Ecto neural progenitor cell (in vitro differentiated cells): ENCODE measurements around the gene AQP7.
A peak's percentile ranks its signal among the peaks of the same experiment; 100 is the strongest.
"Not testable (repeated sequence)": the region's sequence is repeated elsewhere in the genome, so short reads cannot be mapped to it uniquely, and the experiment has no call there.

Source experiments
- DNase-seq: peaks from one replicate; pipeline ENCODE4 v3.0.0-alpha.2; 2018; ENCODE audit warnings: low spot score

AQP7 gene

DNA sequence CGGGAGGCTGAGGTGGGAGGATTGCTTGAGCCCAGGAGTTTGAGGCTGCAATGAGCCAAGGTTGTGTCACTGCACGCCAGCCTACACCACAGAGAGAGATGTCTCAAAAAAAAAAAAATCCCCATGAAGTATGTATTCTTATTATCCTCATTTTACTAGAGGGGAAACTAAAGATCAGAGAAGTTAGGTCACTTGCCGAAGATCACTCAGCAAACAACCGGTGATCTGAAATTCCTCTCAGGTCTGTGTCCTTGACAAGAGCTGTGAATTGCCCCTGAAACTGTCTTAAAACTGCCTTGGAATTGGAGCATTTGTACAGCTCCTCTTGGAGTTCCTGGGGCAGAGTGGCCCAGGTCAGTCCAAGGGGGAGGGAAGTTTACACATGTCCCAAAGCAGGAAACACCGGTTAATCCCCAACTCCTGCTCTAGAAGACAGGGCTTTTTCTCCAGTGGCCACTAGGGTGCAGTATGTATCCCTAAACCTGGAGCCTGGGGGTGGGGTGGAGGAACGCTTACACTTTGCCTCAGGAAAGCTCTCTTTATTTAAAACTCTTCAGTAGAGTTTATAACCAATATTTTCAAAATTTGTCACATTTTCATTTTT is 27.6 kb downstream of the AQP7 start:
- DNase-seq: peak; percentile 78

DNA sequence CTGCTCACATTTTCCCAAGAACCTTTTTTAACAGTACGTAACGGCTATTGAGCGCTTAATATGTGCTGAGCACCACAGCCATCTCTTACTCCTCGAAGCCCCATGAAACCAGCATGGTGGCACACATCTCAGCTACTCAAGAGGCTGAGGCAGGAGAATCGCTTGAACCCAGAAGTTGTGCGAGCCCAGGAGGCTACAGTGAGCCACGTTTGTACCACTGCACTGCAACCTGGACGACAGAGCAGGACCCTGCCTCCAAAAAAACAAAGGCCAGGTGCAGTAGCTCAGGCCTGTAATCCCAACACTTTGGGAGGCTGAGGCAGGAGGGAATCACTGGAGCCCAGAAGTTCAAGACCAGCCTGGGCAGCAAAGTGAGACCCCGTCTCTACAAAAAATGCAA is 28.2 kb downstream of the AQP7 start:
- no peak for DNase-seq

DNA sequence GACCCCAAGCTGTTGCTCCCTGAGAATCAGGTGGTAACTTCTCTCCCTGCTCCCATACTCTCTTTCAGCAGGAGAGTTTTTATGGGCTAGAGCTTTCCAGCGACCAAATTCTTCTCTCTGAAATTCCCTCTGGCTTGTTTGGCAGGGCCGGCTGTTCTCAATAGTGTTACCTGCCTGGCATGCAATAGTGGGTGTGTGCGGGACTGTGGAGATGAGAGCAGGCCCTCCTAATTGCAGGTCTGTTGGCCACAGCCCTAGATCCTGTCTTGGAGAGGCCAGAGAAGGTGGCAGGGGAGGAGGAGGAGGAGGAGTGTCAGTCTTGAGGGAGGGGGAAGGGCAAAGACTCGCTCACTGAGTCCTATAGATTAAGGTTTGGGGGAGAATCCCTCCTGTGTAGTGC is 29.5 kb downstream of the AQP7 start:
- DNase-seq: no peak

DNA sequence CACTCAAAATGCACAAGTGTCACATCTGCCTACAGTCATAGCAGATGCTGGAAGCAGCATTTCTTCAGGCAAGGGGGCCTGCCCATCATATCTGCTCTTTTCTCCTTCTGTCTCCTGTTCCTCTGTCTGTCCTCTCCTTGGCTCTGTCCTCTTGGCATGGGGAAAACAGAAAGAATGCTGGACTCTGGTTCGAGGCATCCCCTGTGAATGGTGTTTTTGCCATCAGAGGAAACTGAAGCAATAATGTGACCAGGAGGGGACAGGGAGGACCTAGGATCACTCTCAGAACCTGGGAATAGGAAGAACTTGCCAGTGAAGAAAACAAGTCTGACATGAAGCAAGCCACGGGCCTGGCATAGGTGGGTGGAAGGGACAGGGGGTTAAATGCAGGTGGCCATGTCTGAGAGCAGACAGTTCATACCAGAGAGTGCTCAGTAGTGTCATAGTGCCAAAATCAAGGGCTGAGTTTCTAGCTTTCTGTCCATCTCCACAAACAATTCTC is 35.3 kb downstream of the AQP7 start:
- DNase-seq: no peak

DNA sequence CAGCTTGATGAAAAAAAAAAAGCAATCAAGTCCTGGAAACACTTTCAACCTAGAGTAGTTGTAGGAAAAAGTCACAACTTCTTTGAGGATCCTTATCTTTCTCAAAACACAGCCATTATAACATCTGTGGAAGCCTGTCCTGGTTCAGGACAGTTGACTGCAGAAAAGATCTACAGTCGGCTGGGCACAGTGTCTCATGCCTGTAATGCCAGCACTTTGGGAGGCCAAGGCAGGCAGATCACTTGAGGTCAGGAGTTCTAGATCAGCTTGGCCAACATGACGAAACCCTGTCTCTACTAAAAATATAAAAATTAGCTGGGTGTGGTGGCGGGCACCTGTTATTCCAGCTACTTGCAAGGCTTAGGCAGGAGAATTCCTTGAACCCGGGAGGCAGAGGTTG is 37.6 kb downstream of the AQP7 start:
- not testable (repeated sequence) for DNase-seq

DNA sequence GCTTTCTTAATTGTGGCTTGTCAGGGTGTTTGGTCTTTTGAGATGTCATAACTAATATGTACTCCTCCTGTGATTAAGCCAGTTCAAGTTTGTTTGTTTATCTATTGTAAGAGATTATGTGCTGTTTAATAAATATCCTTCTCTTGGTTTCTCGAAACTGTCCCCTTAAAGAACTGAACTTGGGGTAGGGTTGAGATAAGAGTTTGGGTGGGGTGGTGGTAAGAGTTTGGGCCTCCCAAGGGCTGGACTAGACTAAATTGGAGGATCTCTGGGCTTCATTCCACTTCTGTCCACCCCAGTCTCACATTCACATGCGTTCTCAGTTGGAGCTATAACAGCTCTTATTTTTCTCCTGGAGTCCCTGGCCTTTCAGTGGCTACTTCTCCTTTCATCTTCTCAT is 38.2 kb downstream of the AQP7 start:
- DNase-seq: no peak

DNA sequence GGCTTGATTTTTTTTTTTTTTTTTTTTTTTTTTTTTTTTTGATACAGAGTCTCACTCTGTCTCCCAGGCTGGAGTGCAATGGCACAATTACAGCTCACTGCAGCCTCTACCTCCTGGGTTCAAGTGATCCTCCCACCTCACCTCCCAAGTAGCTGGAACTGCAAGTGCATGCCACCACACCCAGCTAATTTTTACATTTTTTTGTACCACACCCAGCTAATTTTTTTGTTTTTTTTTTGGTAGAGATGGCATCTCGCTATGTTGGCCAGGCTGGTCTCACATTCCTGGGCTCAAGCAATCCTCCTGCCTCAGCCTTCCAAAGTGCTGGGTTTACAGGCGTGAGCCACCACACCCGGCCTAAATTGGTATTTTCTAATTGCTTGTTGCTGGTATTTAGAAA is 43.7 kb downstream of the AQP7 start:
- not testable (repeated sequence) for DNase-seq

DNA sequence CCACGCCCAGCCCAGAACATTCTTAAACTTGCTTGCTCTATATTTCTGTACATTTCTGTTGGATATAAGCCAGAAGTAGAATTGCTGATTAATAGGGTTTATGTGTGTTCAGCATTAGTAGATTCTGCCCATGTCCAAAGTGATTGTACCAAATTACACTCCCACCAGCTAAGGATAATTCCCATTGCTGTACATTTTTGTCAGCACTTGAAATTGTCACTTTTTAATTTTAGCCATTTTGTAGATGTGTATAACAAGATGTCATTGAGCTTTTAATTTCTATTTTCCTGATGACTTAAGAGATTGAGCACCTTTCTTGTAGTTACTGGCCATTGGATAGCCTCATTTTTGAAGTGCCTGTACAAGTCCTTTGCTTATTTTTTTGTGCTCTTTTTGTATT is 46.4 kb downstream of the AQP7 start:
- no peak for DNase-seq

DNA sequence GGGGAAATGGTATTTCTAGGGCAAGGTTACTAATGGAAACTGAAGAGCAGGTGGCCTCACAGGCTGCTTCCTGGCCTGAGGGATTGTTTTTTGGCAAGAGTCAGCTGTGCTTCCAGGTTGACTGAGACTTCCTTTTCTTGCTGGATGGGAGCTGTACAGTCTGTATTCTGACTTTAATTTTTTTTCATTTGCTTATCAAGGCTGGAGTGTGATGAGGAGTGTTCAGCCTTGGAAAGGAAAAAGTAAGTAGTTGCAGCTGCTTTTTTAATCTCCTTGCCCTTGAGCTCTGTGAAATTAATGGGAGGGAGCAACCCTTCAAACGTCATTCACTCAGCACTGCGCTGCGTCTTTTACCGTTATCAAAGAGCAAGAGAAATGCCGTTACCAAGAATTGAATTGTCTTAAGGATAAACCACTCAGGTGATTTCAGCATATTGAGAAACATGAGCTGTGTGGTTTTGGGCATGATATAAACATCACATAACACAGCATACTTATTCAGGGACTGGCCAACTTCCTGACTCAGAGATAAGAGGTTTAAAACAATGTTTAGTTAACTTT is 47.6 kb downstream of the AQP7 start:
- DNase-seq: no peak

DNA sequence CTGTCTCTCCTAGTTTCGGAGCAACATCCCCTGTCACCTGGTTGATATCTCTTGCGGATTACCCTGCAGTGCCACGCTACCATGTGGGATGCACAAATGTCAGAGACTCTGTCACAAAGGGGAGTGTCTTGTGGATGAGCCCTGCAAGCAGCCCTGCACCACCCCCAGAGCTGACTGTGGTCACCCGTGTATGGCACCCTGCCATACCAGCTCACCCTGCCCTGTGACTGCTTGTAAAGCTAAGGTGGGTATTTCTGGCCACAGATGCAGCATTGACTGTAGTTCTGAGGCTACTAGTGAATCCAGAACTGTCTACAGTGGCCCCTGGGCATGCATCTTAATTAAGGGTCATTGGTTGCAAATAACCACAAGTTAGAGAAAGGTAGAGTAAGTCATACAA is 50.8 kb downstream of the AQP7 start:
- no peak for DNase-seq

DNA sequence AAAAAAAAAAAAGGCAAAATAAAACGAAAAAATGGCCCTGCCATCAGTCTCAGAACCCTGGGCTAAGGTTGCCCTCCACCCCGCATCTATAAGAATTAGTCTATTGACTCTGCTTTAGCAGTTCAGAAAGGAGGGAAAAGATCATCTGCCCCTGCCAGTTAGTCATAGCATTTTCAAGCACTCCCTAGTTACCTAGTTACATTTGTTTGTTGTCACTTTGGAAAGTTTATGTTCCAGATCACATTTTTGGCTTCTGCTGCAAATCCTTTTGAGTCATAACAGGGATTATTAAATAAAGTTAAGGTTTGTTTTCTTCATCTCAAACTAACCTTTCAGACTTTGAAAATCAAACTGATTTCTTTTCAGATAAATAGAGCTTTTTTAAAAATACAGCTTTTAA is 52.1 kb downstream of the AQP7 start:
- DNase-seq: no peak

DNA sequence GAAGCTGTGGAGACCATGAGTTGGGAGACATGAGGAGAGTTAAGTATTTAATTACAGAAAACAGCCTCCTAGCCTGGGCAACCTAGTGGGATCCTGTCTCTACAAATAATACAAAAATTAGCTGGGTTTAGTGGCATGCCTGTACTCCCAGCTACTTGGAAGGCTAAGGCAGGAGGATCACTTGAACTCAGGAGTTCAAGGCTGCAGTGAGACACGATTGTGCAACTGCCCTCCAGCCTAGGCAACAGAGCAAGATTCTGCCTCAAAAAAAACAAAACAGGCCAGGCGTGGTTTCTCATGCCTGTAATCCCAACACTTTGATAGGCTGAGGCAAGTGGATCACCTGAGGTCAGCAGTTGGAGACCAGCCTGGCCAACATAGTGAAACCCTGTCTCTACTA is 52.6 kb downstream of the AQP7 start:
- no peak for DNase-seq

DNA sequence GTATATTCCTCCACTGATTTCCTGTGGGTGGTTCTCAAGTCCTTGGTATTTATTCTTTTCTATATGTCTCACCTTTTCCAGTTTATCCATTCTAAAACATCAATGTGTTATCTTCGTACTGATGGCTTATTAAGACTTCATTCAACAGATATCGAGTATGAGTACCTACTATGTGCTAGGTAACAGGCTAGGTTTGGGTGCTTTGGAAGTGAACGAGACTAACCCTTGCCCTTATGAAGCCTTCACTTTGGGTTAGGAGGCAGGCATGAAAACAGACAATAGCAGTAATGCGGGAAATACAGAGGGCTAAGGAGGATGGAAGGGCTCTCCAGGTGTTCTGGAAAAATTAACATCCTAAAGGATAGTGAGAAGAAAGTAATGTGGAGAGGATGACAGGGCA is 53.4 kb downstream of the AQP7 start:
- no peak for DNase-seq

DNA sequence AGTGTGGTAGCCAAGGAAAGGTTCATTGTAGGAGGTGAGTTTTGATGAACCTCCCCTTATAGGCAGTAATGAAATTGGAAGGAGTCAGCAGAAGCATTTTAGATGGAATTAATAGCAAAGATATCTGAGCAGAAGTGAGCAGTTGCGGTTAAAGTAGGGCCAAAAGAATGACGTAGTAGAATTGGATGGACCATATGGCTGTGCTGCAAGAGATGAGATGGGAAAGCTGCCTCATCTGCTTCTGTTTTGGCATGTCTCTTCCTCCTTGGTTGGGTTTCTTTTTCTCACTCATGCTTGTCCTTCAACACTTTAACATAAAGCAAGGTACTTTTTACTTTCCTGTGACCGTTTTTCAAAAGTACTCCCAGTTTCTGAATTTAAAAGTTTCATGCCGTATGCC is 55.8 kb downstream of the AQP7 start:
- no peak for DNase-seq

DNA sequence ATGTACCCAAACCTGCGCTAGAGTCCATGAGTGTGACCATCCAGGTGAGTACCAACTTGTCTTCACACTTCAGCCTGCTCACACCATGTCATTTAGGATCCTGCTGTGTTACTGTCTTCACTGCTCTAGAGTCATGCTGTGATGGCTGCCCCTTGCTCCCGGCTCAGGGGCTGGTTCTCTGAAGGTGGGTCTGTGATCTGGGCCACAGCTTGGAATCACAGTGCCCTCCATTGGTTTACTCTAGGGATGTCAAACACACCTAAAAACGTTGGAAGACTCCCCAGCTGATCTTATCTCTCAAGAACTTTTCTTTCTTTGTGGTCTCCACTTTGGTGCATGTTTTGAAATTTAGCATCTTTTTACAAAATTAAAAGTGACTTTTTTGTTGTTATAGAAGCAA is 58.2 kb downstream of the AQP7 start:
- no peak for DNase-seq

DNA sequence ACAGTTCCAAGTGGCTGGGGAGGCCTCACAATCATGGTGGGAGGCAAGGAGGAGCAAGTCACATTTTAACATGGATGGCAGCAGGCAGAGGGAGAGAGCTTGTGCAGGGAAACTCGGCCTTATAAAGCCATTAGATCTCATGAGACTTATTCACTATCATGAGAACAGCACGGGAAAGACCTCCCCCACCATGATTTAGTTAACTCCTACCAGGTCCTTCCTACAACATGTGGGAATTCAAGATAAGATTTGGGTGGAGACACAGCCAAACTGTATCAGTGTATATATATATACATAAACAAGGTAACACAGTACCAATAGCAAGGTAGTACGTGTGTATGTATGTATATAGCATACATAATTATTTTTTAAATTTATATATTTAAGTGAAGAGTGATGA is 61.2 kb downstream of the AQP7 start:
- no peak for DNase-seq

DNA sequence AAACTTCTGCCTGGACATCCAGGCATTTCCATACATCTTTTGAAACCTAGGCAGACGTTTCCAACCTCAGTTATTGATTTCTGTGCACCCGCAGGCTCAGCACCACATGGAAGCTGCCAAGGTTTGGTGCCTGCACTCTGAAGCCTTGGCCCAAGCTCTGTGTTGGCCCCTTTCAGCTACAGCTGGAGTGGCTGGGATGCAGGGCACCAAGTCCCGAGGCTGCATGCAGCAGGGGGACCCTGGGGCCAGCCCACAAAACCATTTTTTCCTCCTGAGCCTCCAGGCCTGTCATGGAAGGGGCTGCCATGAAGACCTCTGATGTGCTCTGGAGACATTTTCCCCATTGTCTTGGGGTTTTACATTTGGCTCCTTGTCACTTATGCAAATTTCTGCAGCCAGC is 62.2 kb downstream of the AQP7 start:
- no peak for DNase-seq
